Activated naive CD8-positive, alpha-beta T cell treated with anti-CD3 and anti-CD28 coated beads for 36 hours (primary cell): ENCODE measurements around the gene TXNDC2. TPM values are rescaled to one million over a fixed set of nuclear protein-coding genes. Genes with fewer than 3 reads are reported as not detected.
"Not testable (repeated sequence)": the region's sequence is repeated elsewhere in the genome, so short reads cannot be mapped to it uniquely, and the experiment has no call there.

Source experiments
- DNase-seq: peaks from one replicate; pipeline ENCODE4 v3.0.0; 2021
- H3K27ac Mint-ChIP-seq: one replicate; pipeline ENCODE4 v1.8.0; 2022; ENCODE audit warnings: mild to moderate bottlenecking, moderate library complexity, mixed read lengths
- H3K27me3 Mint-ChIP-seq: one replicate; pipeline ENCODE4 v1.8.0; 2022; ENCODE audit warnings: mild to moderate bottlenecking, mixed read lengths
- H3K36me3 Mint-ChIP-seq: one replicate; pipeline ENCODE4 v1.8.0; 2021; ENCODE audit warnings: mild to moderate bottlenecking, mixed read lengths
- H3K4me1 Mint-ChIP-seq: one replicate; pipeline ENCODE4 v1.8.0; 2021; ENCODE audit warnings: mixed read lengths
- H3K4me3 Mint-ChIP-seq: one replicate; pipeline ENCODE4 v1.8.0; 2022; ENCODE audit warnings: mild to moderate bottlenecking, moderate library complexity, mixed read lengths
- H3K9me3 Mint-ChIP-seq: one replicate; pipeline ENCODE4 v1.8.0; 2022; ENCODE audit warnings: mixed read lengths
- total RNA-seq, 2 experiments: library from RNA; stranded (reverse); gene quantifications; one replicate each; pipeline ENCODE4 v1.2.3, GENCODE V29; 2021

TXNDC2 gene
- total RNA-seq, 2 experiments from 2014 or later = not detected

GRCh38 chr18:9910071-9910470 lies 24.3 kb downstream of the TXNDC2 start:
- Mint-ChIP-seq H3K27me3 (peaks cover 9% of the 10 kb centered on the region), H3K27ac (no peak overlapping the region), H3K4me3 (no peak overlapping the region), H3K4me1 (peaks cover 6% of the 10 kb centered on the region), H3K36me3 (no peaks in the 10 kb centered on the region), H3K9me3 (peaks cover 3% of the 10 kb centered on the region)
- DNase-seq = no peak

GRCh38 chr18:9910661-9911060 lies 24.9 kb downstream of the TXNDC2 start:
- no peak overlapping the region for H3K27ac Mint-ChIP-seq
- DNase-seq = no peak

GRCh38 chr18:9911226-9911625 lies 25.5 kb downstream of the TXNDC2 start:
- Mint-ChIP-seq H3K27me3 (peaks cover 9% of the 10 kb centered on the region), H3K9me3 (peaks cover 3% of the 10 kb centered on the region), H3K36me3 (no peaks in the 10 kb centered on the region), H3K4me3 (no peak overlapping the region), H3K27ac (no peak overlapping the region), H3K4me1 (peaks cover 14% of the 10 kb centered on the region)
- no peak for DNase-seq

More at GRCh38 chr18:9910661-9911060, 24.9 kb downstream of the TXNDC2 start:
- peaks cover 3% of the 10 kb centered on the region for H3K9me3 Mint-ChIP-seq
- peaks cover 9% of the 10 kb centered on the region for H3K27me3 Mint-ChIP-seq
- peaks cover 9% of the 10 kb centered on the region for H3K4me1 Mint-ChIP-seq
- H3K36me3 Mint-ChIP-seq = no peaks in the 10 kb centered on the region
- no peak overlapping the region for H3K4me3 Mint-ChIP-seq

GRCh38 chr18:9912285-9912684 lies 26.5 kb downstream of the TXNDC2 start:
- H3K4me3 Mint-ChIP-seq, DNase-seq, H3K27ac Mint-ChIP-seq, H3K27me3 Mint-ChIP-seq, H3K9me3 Mint-ChIP-seq, H3K36me3 Mint-ChIP-seq: not testable (repeated sequence)
- peaks cover 20% of the 10 kb centered on the region for H3K4me1 Mint-ChIP-seq

GRCh38 chr18:9913151-9913525 lies 27.4 kb downstream of the TXNDC2 start:
- H3K27me3 Mint-ChIP-seq = peaks cover 4% of the 10 kb centered on the region
- H3K4me1 Mint-ChIP-seq = peaks cover 20% of the 10 kb centered on the region
- DNase-seq = no peak
- peak overlapping the region; percentile 93 for H3K27ac Mint-ChIP-seq
- no peaks in the 10 kb centered on the region for H3K36me3 Mint-ChIP-seq
- peaks cover 3% of the 10 kb centered on the region for H3K9me3 Mint-ChIP-seq
- H3K4me3 Mint-ChIP-seq = peak overlapping the region; percentile 88

GRCh38 chr18:9913526-9914333 lies 28.0 kb downstream of the TXNDC2 start, which contains the start of gene VAPA:
TSS of gene VAPA (plus strand) at chr18:9914016. CDS start at chr18:9914257, 241 bp downstream.
- H3K27me3 Mint-ChIP-seq = peaks cover 4% of the 10 kb centered on the region
- H3K9me3 Mint-ChIP-seq = peaks cover 3% of the 10 kb centered on the region
- H3K27ac Mint-ChIP-seq = peak within 1 kb of the TSS; percentile 93
- peak; percentile 96 for DNase-seq
- H3K4me1 Mint-ChIP-seq = peaks cover 20% of the 10 kb centered on the region
- peak within 1 kb of the TSS; percentile 88 for H3K4me3 Mint-ChIP-seq
- H3K36me3 Mint-ChIP-seq = no peaks in the 10 kb centered on the region

GRCh38 chr18:9914334-9914583 lies 28.5 kb downstream of the TXNDC2 start:
- H3K9me3 Mint-ChIP-seq = peaks cover 3% of the 10 kb centered on the region
- H3K27me3 Mint-ChIP-seq = peaks cover 2% of the 10 kb centered on the region
- peak overlapping the region; percentile 88 for H3K4me3 Mint-ChIP-seq
- peak overlapping the region; percentile 78 for H3K27ac Mint-ChIP-seq
- H3K36me3 Mint-ChIP-seq = no peaks in the 10 kb centered on the region
- no peak for DNase-seq
- peaks cover 20% of the 10 kb centered on the region for H3K4me1 Mint-ChIP-seq

- peak; percentile 81 for DNase-seq
- H3K36me3 Mint-ChIP-seq = no peaks in the 10 kb centered on the region
- H3K4me3 Mint-ChIP-seq = peak overlapping the region; percentile 88
- H3K4me1 Mint-ChIP-seq = peaks cover 20% of the 10 kb centered on the region
- H3K9me3 Mint-ChIP-seq = peaks cover 3% of the 10 kb centered on the region
- H3K27me3 Mint-ChIP-seq = no peaks in the 10 kb centered on the region
- H3K27ac Mint-ChIP-seq = peak overlapping the region; percentile 90
These were observed 29.0 kb downstream of the TXNDC2 start for GRCh38 chr18:9914584-9915290.

GRCh38 chr18:9915291-9916076 lies 29.7 kb downstream of the TXNDC2 start:
- no peak for DNase-seq
- Mint-ChIP-seq H3K36me3 (no peaks in the 10 kb centered on the region), H3K4me3 (peak overlapping the region; percentile 88), H3K27me3 (no peaks in the 10 kb centered on the region), H3K27ac (peak overlapping the region; percentile 90), H3K4me1 (peaks cover 20% of the 10 kb centered on the region), H3K9me3 (peaks cover 3% of the 10 kb centered on the region)

- Mint-ChIP-seq H3K4me1 (peaks cover 20% of the 10 kb centered on the region), H3K27ac (peak overlapping the region; percentile 90), H3K9me3 (peaks cover 3% of the 10 kb centered on the region), H3K4me3 (peak overlapping the region; percentile 88), H3K27me3 (no peaks in the 10 kb centered on the region), H3K36me3 (no peaks in the 10 kb centered on the region)
- DNase-seq = no peak
These were observed 30.4 kb downstream of the TXNDC2 start for GRCh38 chr18:9916077-9916639.

- DNase-seq = no peak
- Mint-ChIP-seq H3K27me3 (no peaks in the 10 kb centered on the region), H3K9me3 (peaks cover 3% of the 10 kb centered on the region), H3K4me1 (peaks cover 20% of the 10 kb centered on the region), H3K36me3 (peaks cover 1% of the 10 kb centered on the region), H3K27ac (no peak overlapping the region), H3K4me3 (peak overlapping the region; percentile 88)
These were observed 31.0 kb downstream of the TXNDC2 start for GRCh38 chr18:9916808-9917207.

GRCh38 chr18:9918016-9918680 lies 32.4 kb downstream of the TXNDC2 start:
- H3K4me1 Mint-ChIP-seq = peaks cover 23% of the 10 kb centered on the region
- H3K36me3 Mint-ChIP-seq = peaks cover 1% of the 10 kb centered on the region
- no peaks in the 10 kb centered on the region for H3K27me3 Mint-ChIP-seq
- no peaks in the 10 kb centered on the region for H3K9me3 Mint-ChIP-seq
- no peak overlapping the region for H3K4me3 Mint-ChIP-seq
- H3K27ac Mint-ChIP-seq = no peak overlapping the region
- no peak for DNase-seq

GRCh38 chr18:9919564-9920232 lies 33.9 kb downstream of the TXNDC2 start:
- Mint-ChIP-seq H3K4me3 (no peak overlapping the region), H3K4me1 (peaks cover 36% of the 10 kb centered on the region), H3K27ac (no peak overlapping the region), H3K9me3 (no peaks in the 10 kb centered on the region), H3K27me3 (no peaks in the 10 kb centered on the region), H3K36me3 (peaks cover 1% of the 10 kb centered on the region)
- no peak for DNase-seq
